ENCODE results near the gene ZSCAN21. TPM values are rescaled to one million over a fixed set of nuclear protein-coding genes. Genes with fewer than 3 reads are reported as not detected.
A peak's percentile ranks its signal among the peaks of the same experiment; 100 is the strongest.

Gene ZSCAN21
- total and polyA plus RNA-seq, 2 of the 4 experiments (the other 2 are of a cell fraction), result 11.5 to 13.3 TPM

- TF ChIP-seq NFE2L2 (IDR thresholded peaks at IDR 0.05; ENCODE audit: low read depth, low read length), result no peak
- no peak; the same call in none of the 2 replicates for TF ChIP-seq CHD1 (IDR thresholded peaks at IDR 0.05; ENCODE audit: low read depth, low read length)
Observed at GRCh38 chr7:100100420-100101015, 50.9 kb downstream of the ZSCAN21 start (continued).

DNA sequence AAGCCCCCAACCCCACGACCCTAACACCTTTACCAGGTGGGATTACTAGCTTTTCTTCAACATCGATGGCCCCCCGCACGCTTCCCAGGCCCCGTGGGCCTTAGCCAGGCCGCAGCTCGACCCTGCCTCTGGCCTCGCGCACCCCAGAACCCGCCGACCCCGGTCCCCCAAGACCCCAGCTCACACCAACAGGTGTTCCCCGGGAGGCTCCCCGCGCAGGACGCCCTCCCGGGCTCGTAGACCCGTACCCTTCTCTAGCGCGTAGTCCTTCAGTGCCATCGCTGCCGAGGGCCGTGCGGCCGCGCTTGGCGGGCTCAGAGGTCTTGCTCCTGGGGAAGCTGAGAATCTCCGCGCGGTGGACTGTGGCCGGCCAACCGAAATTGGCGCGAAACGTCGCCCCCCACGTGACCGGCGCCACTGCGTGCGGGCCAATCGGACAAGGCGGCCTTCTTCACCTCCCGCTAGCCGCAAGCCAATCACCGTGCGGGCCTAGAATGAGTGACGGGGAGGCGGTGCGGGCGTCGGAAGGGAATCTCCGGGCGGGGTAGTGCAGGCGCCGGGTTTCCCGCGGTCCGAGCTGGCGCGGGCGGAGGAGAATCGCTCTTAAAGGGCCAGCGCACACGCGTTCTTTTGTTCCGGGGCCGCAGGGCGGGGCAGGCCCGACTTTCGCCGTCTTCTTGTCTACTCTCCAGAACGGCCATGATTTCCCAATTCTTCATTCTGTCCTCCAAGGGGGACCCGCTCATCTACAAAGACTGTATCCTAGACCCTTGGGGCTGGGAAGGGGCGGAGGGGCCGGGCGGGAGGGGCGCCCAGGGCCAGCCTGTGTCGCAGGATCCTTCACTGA lies 51.7 kb downstream of the ZSCAN21 start, which contains the start of the genes AP4M1 and MCM7:
TSS of gene AP4M1 (plus strand) at position 628 of the 847 bp plus-strand sequence. CDS start at position 700, 72 bp downstream.
TSS of gene MCM7 (minus strand) at position 382 of the 847 bp plus-strand sequence. CDS start at position 279, 103 bp downstream.
- peak within 1 kb of the TSS; percentile 92 for H3K14ac ChIP-seq (replicated peaks; ENCODE audit: low read depth, low read length)
- H3K4me3 ChIP-seq (ENCODE audit: insufficient read depth, low read depth, low read length), result peak within 1 kb of the TSS; percentile 54
- in situ Hi-C loops (cut with MboI; ENCODE audit: low sequenced_read_pairs) (no loop called here), intact Hi-C loops (cut with micrococcal nuclease) (loop anchor here (2.0 kb wide), 1 partner anchor 18 kb away; the partner anchor contains the start of genes CNPY4 and TAF6), dilution Hi-C loops (cut with HindIII; ENCODE audit: low sequenced_read_pairs, unreplicated experiment) (no loop called here)
- BruUV-seq (replicated peaks), result no TSS peak
- H3K4me2 ChIP-seq (ENCODE audit: low read depth, low read length), result peak within 1 kb of the TSS; percentile 87
- peak within 1 kb of the TSS; percentile 96 for H3K4ac ChIP-seq (ENCODE audit: low read depth, low read length)
- H3K9ac ChIP-seq (ENCODE audit: low read depth, low read length), result peak within 1 kb of the TSS; percentile 75
- H3K27ac ChIP-seq (ENCODE audit: insufficient read depth, low read length), result peak within 1 kb of the TSS; percentile 80
- H4K5ac ChIP-seq (ENCODE audit: low read depth, low read length), result peak within 1 kb of the TSS; percentile 27
- H2BK15ac ChIP-seq (ENCODE audit: low read depth, low read length), result peak within 1 kb of the TSS; percentile 81; the same call in 2 of the 3 replicates
- H3K56ac ChIP-seq (ENCODE audit: extremely low read depth, insufficient read depth, low read length), result peak within 1 kb of the TSS; percentile 62; the same call in 1 of the 2 replicates
- peak within 1 kb of the TSS; percentile 91 for H3K23ac ChIP-seq (ENCODE audit: low read depth, low read length)
- no peak within 1 kb of the TSS; the same call in 1 of the 2 replicates for H3K18ac ChIP-seq (ENCODE audit: low read depth, low read length)
- peaks cover 46% of the 10 kb centered on the region for H3K36me3 ChIP-seq (ENCODE audit: control insufficient read depth, insufficient read depth, low read length)
- peak within 1 kb of the TSS; percentile 67 to 96; a peak in 3 of 4 replicates for H4K8ac ChIP-seq (ENCODE audit: low read depth in 2 of 2, low read length in 2 of 2)
- H2AK9ac ChIP-seq (replicated peaks; ENCODE audit: low read depth, low read length, poor library complexity), result peak within 1 kb of the TSS; percentile 98
- ATAC-seq (ENCODE audit: low read depth) (peak; percentile 80), DNase-seq (peak; percentile 99)
- H4K91ac ChIP-seq (ENCODE audit: insufficient read depth, low read depth, low read length), result peak within 1 kb of the TSS; percentile 90
- peak within 1 kb of the TSS; percentile 94 for H2AFZ ChIP-seq (replicated peaks; ENCODE audit: low read length, poor library complexity)
- H3K4me1 ChIP-seq (ENCODE audit: control insufficient read depth, insufficient read depth, low read length), result peaks cover 15% of the 10 kb centered on the region
- H3K9me1 ChIP-seq (ENCODE audit: insufficient read depth, low read length), result peaks cover 5% of the 10 kb centered on the region; the same call in 1 of the 2 replicates
- peak within 1 kb of the TSS; percentile 88 for H2BK120ac ChIP-seq (ENCODE audit: low read depth, low read length)
- 0% methylated on average over 17 of the region's 80 CpGs; no CpG with 5 or more reads in 1 of the 2 experiments for WGBS, 2 experiments (ENCODE audit: extremely low coverage in 2 of 2, insufficient read length in 1 of 2)
- POLR2A ChIA-PET (ENCODE audit: unreplicated experiment), result interaction anchor here (0.8 to 1.7 kb wide), 2 partner anchors 14 to 20 kb away, joined by 3 to 6 read pairs; no protein-coding TSS in a partner anchor
- peak within 1 kb of the TSS; percentile 97 for H2AK5ac ChIP-seq (ENCODE audit: low read depth, low read length)
- no peaks in the 10 kb centered on the region for H3K9me3 ChIP-seq (ENCODE audit: control insufficient read depth, insufficient read depth, low read length)
- peaks cover 28 to 57% of the 10 kb centered on the region in 2 experiments for H3K79me1 ChIP-seq (ENCODE audit: low read depth in 1 of 2, low read length in 2 of 2)
- CTCF ChIA-PET, result interaction anchor here (1.3 kb wide), 1 partner anchor 11 kb away, joined by 5 read pairs; no protein-coding TSS in a partner anchor
- H4K20me1 ChIP-seq (ENCODE audit: insufficient read depth, low read length), result peaks cover 7% of the 10 kb centered on the region; the same call in 1 of the 2 replicates
- peak within 1 kb of the TSS; percentile 58 for H2BK5ac ChIP-seq (ENCODE audit: low read depth, low read length, poor library complexity, severe bottlenecking)
- H3K27me3 ChIP-seq (ENCODE audit: control insufficient read depth, insufficient read depth, low read length), result no peaks in the 10 kb centered on the region
- peak within 1 kb of the TSS; percentile 80; the same call in 1 of the 2 replicates for H2BK20ac ChIP-seq (ENCODE audit: low read depth, low read length)
- no peak for TF ChIP-seq CHD1 (IDR thresholded peaks at IDR 0.05; ENCODE audit: low read depth, low read length)
- peak; percentile 76 for TF ChIP-seq POLR2A (IDR thresholded peaks at IDR 0.05; ENCODE audit: low read depth, low read length)
- TF ChIP-seq RCOR1 (IDR thresholded peaks at IDR 0.05; ENCODE audit: insufficient replicate concordance, low read length), result no peak
- no peak for TF ChIP-seq RAD21 (IDR thresholded peaks at IDR 0.05; ENCODE audit: low read length)
- TF ChIP-seq FOS (IDR thresholded peaks at IDR 0.05; ENCODE audit: low read depth, low read length), result peak; percentile 35; the same call in 1 of the 2 replicates
- no peak for TF ChIP-seq ELK1 (IDR thresholded peaks at IDR 0.05; ENCODE audit: borderline replicate concordance, low read depth, low read length)
- peak; percentile 99 for TF ChIP-seq USF2 (IDR thresholded peaks at IDR 0.05; ENCODE audit: low read depth, low read length)
- TF ChIP-seq RFX5 (IDR thresholded peaks at IDR 0.05; ENCODE audit: low read depth, low read length), result no peak
- TF ChIP-seq MAZ (IDR thresholded peaks at IDR 0.05; ENCODE audit: borderline replicate concordance, low read depth, low read length), result peak; percentile 88
- peak; percentile 90 for TF ChIP-seq MXI1 (IDR thresholded peaks at IDR 0.05; ENCODE audit: borderline replicate concordance, low read depth, low read length)
- TF ChIP-seq NFE2L2 (IDR thresholded peaks at IDR 0.05; ENCODE audit: low read depth, low read length), result no peak
- TF ChIP-seq SMC3 (IDR thresholded peaks at IDR 0.05; ENCODE audit: low read depth, low read length), result no peak

All from IMR-90 (cell line).